ENCODE data around the gene RAPGEF4.
A peak's percentile ranks its signal among the peaks of the same experiment; 100 is the strongest.

The RAPGEF4 gene

DNA sequence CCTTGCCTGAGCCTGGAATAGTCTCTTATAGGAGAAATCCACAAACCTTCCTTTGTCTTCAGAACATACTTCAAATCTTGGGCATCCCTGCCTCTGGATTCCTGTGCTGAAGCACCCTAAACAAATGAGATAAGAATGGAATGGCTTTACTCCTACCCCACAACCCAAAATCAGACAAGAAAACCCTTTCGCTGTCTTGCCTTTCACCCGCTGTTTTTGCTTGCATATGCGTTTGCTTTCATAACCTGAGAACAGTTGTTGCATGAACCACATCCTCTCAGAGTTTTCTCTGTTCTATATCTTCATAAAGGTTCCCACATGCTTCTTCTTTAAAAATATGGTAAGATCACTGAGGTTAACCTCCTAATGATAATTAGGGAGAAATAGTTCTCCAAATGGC is 207.9 kb downstream of the RAPGEF4 start:
- TF ChIP-seq, protein P1, sequence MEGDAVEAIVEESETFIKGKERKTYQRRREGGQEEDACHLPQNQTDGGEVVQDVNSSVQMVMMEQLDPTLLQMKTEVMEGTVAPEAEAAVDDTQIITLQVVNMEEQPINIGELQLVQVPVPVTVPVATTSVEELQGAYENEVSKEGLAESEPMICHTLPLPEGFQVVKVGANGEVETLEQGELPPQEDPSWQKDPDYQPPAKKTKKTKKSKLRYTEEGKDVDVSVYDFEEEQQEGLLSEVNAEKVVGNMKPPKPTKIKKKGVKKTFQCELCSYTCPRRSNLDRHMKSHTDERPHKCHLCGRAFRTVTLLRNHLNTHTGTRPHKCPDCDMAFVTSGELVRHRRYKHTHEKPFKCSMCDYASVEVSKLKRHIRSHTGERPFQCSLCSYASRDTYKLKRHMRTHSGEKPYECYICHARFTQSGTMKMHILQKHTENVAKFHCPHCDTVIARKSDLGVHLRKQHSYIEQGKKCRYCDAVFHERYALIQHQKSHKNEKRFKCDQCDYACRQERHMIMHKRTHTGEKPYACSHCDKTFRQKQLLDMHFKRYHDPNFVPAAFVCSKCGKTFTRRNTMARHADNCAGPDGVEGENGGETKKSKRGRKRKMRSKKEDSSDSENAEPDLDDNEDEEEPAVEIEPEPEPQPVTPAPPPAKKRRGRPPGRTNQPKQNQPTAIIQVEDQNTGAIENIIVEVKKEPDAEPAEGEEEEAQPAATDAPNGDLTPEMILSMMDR (IDR thresholded peaks at IDR 0.05; ENCODE audit: insufficient read depth, missing control alignments): no peak
- FAIRE-seq (no peak), DNase-seq (ENCODE audit: insufficient read length, low spot score) (no peak)

DNA sequence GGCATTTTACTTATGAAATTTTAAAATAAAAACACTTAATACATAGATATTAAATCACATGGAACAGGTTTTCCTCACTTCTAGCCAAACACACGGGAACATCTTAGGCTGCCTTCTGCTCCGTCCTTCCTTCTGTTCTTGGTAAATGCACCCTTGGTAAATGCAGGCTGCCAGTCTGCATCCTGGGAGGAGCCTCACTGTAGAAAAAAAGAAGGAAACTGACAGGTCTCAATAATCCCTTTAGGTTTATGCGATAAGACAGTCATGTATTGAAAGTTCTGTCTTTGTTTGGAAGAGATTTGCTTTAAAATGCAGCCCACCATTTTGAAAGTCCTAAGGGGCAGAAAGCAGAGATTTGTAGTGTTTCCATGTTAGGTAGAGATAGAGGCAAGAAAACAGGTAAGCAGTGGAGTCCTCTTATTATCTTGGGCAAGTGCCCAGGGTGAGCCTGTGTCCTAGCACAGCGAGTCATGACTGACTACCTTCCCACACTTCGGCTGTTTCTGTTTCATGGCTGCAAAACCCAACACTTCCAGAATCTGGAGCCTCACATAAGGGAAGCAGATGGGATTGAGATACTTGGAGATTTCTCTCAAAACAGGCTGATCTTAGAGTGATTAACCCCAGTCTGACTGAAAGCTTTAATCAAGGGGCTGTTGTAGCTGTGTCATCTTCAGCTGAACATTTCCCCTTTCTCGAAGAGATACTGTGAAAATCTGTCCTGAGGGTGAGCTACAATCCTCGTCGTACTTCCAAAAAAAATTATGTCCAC is 208.6 kb downstream of the RAPGEF4 start:
- FAIRE-seq (no peak), DNase-seq (ENCODE audit: insufficient read length, low spot score) (no peak)
- TF ChIP-seq, protein P1 (IDR thresholded peaks at IDR 0.05; ENCODE audit: insufficient read depth, missing control alignments): no peak

DNA sequence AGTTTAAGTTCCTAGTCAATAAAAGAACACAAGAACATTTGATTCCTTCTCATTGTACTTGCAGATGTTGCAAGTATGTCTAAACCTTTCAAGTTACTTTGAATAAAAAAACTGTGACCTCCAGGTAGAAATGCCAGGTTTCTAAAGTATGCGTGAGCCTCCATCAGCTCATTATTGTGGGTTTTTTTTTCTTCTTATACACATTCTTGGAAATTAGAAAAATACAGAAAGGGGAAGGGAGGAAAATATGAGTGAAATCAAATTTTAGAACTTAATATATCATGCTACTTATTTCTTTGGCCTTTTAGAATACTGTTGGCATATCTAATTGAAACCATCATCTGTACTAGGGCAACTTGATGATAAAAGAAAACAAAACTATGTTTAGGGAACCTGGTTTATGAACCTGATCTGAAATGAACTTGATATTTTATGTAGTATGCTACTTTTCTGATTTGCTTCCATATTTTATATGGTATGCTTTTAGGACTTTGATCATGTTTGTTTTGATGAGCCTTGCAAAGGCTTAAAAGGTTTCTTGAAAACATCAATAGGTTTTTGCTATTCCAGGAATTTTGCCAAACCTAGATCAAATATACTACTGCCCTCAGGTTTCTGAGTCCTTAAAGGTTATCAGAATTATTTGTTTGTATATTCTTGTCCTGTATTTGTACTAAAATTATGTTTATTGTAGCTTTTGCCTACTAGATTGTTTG is 209.3 kb downstream of the RAPGEF4 start:
- FAIRE-seq (peak; percentile 46), DNase-seq (ENCODE audit: insufficient read length, low spot score) (no peak)
- TF ChIP-seq, protein P1 (IDR thresholded peaks at IDR 0.05; ENCODE audit: insufficient read depth, missing control alignments): no peak

DNA sequence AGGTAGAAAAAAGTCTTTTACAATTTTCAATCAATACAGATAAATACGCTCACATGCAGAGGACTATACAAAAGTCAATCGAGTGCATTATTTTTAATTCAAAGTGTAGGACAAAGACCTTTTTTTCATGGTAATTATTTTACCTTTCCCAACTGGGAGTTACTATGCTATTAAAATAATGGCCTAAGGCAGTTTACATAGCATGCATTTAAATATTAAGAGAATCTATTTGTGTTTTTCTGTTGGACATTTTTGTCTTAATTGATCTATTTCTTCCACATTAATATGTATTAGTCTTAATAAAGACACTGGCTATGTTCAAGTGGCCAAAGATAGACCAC is 209.8 kb downstream of the RAPGEF4 start:
- no peak for FAIRE-seq

DNA sequence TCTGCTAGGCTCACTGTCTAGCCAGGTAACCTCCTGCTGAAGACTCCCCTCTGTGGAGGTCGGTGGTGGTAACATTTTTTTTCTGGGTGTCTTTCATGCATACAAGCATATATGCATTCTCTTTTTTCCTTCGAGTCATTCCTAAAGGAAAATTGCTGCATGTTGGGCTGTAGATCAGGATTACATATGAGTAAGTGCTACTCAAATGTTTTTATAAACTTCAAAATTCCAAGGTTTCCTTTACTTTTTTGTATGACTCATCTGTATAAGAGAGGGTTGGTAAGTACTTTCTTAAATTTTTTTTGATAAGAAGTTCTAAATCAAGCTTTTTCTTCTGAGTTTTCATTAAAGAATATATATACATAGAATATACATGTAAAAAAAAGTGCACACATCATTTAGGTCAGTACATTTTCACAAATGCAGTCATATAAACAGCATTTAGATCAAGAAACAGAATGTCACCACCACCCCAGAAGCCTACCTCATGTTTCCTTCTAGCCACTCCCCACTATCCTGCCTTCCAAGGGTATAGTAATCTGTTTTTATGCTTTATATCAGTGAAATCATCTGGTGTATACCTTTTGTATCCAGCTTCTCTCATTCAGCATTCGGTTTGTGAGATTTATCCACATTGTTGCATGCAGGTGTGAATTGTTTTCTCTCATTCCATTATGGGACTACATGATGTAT is 212.0 kb downstream of the RAPGEF4 start:
- TF ChIP-seq, protein P1 (IDR thresholded peaks at IDR 0.05; ENCODE audit: insufficient read depth, missing control alignments): no peak
- no peak for DNase-seq (ENCODE audit: insufficient read length, low spot score)
- FAIRE-seq: no peak

More for the DNA sequence above, 209.8 kb downstream of the RAPGEF4 start:
- DNase-seq (ENCODE audit: insufficient read length, low spot score): no peak
- TF ChIP-seq, protein P1 (IDR thresholded peaks at IDR 0.05; ENCODE audit: insufficient read depth, missing control alignments): no peak

DNA sequence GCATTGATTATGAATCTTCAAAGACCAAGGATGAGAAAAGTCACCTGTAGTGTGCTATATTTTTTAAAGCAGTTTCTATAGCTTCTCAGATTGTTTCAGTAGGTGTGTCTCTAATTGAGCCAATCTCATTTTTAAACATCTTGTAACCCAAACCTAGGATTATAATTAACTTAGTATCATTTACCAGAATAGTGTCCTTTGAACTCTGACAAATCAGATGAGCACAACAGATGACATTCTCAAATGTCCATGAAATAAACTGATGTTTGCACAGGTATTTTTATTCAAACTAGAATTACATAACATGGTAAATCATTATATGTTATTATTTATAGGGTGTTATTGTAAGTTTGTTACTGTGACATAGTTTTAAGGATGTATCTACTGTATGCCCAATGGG is 213.9 kb downstream of the RAPGEF4 start:
- FAIRE-seq (no peak), DNase-seq (ENCODE audit: insufficient read length, low spot score) (no peak)
- TF ChIP-seq, protein P1 (IDR thresholded peaks at IDR 0.05; ENCODE audit: insufficient read depth, missing control alignments): no peak
